ENCODE measurements around the gene SCARB1.

The SCARB1 gene

GRCh38 chr12:124853781-124854636 lies 9.7 kb downstream of the SCARB1 start:
- DNase-seq (ENCODE audit: insufficient read length, low spot score): no peak
- no peak for FAIRE-seq
- TF ChIP-seq CTCF (IDR thresholded peaks at IDR 0.05; ENCODE audit: insufficient read depth, missing control alignments): no peak

DNA sequence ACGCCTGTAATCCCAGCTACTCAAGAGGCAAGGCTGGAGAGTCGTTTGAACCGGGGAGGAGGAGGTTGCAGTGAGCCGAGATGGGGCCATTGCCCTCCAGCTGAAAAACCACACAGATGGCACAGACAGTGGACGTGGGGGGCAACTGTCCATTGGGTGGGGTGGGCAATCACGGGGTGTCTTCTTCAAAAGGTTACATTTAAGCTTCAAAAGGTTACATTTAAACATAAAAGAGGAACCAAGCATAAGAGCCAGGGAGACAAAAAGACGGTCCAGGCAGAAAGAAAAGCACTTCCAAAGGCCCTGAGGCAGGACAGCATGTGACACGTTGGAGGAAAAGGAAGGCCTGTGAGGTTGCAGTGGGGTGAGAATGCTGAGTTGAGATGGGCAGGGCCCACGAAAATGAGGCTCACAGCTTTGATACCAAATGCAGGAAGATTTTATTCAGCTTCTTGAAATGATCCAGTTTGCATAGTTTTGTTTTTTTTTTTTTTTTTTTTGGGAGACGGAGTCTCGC lies 10.7 kb downstream of the SCARB1 start:
- TF ChIP-seq CTCF (IDR thresholded peaks at IDR 0.05; ENCODE audit: insufficient read depth, missing control alignments): no peak
- FAIRE-seq (no peak), DNase-seq (ENCODE audit: insufficient read length, low spot score) (no peak)

- FAIRE-seq: no peak
- DNase-seq (ENCODE audit: insufficient read length, low spot score): no peak
Measured at GRCh38 chr12:124852329-124852831, 11.3 kb downstream of the SCARB1 start.

DNA sequence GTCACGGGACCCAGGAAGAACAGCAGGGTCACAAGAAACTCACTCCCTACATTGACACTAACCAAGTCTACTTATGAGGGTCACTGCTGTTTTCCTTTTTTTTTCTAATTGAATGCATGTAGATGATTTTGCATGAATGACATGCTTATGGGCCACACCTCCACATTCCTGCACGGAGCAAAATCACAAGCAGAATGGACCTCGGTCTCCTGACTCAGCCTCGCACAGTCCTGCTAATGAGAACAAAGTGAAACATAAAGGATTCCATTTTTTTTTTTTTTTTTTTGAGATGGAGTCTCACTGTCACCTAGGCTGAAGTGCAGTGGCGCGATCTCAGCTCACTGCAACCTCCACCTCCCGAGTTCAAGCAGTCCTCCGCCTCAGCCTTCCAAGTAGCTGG lies 12.3 kb downstream of the SCARB1 start:
- TF ChIP-seq CTCF (IDR thresholded peaks at IDR 0.05; ENCODE audit: insufficient read depth, missing control alignments): no peak
- no peak for DNase-seq (ENCODE audit: insufficient read length, low spot score)
- no peak for FAIRE-seq

More at GRCh38 chr12:124852329-124852831, 11.3 kb downstream of the SCARB1 start:
- no peak for TF ChIP-seq CTCF (IDR thresholded peaks at IDR 0.05; ENCODE audit: insufficient read depth, missing control alignments)

GRCh38 chr12:124849382-124849781 lies 14.3 kb downstream of the SCARB1 start:
- no peak for TF ChIP-seq CTCF (IDR thresholded peaks at IDR 0.05; ENCODE audit: insufficient read depth, missing control alignments)
- FAIRE-seq (no peak), DNase-seq (ENCODE audit: insufficient read length, low spot score) (no peak)

- no peak for TF ChIP-seq CTCF (IDR thresholded peaks at IDR 0.05; ENCODE audit: insufficient read depth, missing control alignments)
- DNase-seq (ENCODE audit: insufficient read length, low spot score) (no peak), FAIRE-seq (no peak)
Measured at GRCh38 chr12:124848621-124849380, 14.9 kb downstream of the SCARB1 start.
